SHP77 (cell line): Measurements from ENCODE around the gene RAB12.
"Not testable (repeated sequence)": the region's sequence is repeated elsewhere in the genome, so short reads cannot be mapped to it uniquely, and the experiment has no call there.

Experiments
- DNase-seq, 2 experiments: peaks; one replicate each; lab custom pipeline; 2025; lab: John Stamatoyannopoulos, UW

Gene RAB12

GRCh38 chr18:8608795-8609658, at the start of gene RAB12:
TSS of gene RAB12 (plus strand) at chr18:8609437. CDS start at chr18:8609440, 3 bp downstream.
- DNase-seq, result peak; percentile 49 to 73

- DNase-seq, result no peak
Measured at GRCh38 chr18:8559612-8560186, 49.5 kb upstream of the RAB12 start.

- no peak for DNase-seq
Measured at GRCh38 chr18:8561123-8561910, 47.9 kb upstream of the RAB12 start.

- no peak for DNase-seq
Measured at GRCh38 chr18:8562070-8562469, 47.2 kb upstream of the RAB12 start.

GRCh38 chr18:8562919-8563318, 46.3 kb upstream of the RAB12 start:
- DNase-seq, result no peak

GRCh38 chr18:8571399-8571798, 37.8 kb upstream of the RAB12 start:
- no peak for DNase-seq

GRCh38 chr18:8573766-8574165, 35.5 kb upstream of the RAB12 start:
- not testable (repeated sequence) for DNase-seq

- DNase-seq, result no peak
Measured at GRCh38 chr18:8584798-8585197, 24.4 kb upstream of the RAB12 start.

GRCh38 chr18:8586941-8587340, 22.3 kb upstream of the RAB12 start:
- DNase-seq, result no peak

- DNase-seq, result no peak
Measured at GRCh38 chr18:8595445-8595844, 13.8 kb upstream of the RAB12 start.

- no peak for DNase-seq
Measured at GRCh38 chr18:8601277-8602032, 7.8 kb upstream of the RAB12 start.

- DNase-seq, result no peak
Measured at GRCh38 chr18:8602040-8602439, 7.2 kb upstream of the RAB12 start.

- no peak for DNase-seq
Measured at GRCh38 chr18:8602557-8602956, 6.7 kb upstream of the RAB12 start.

- no peak for DNase-seq
Measured at GRCh38 chr18:8603663-8604520, 5.3 kb upstream of the RAB12 start.

- DNase-seq, result no peak
Measured at GRCh38 chr18:8605974-8606373, 3.3 kb upstream of the RAB12 start.

- no peak for DNase-seq
Measured at GRCh38 chr18:8607776-8608742, 1.2 kb upstream of the RAB12 start.

- DNase-seq, result no peak
Measured at GRCh38 chr18:8609659-8610458, 622 bp downstream of the RAB12 start.

- DNase-seq, result no peak
Measured at GRCh38 chr18:8610459-8610851, 1.2 kb downstream of the RAB12 start.
